HepG2 (cell line): ENCODE data around the gene PPP1R12B. TPM values are rescaled to one million over a fixed set of nuclear protein-coding genes. Genes with fewer than 3 reads are reported as not detected.

Experiments used
- ATAC-seq: fragments of 200-7000 bp; cut with Tn5 transposase; 3 replicates; pipeline ENCODE4 v1.9.1; 2020; ENCODE audit warnings: mild to moderate bottlenecking, moderate library complexity
- BruUV-seq: library from RNA; stranded (reverse); fragments of 400-500 nt; replicated peaks from 2 replicates; lab custom pipeline; 2021; lab: Mats Ljungman, UMichigan
- CTCF ChIA-PET: fragments of 300-600 bp; formaldehyde crosslinking; extraction: SDS; loops from one replicate; lab custom pipeline; 2021; ENCODE audit warnings: low total read pairs, inconsistent platforms, low intra/inter-chr PET ratio; lab: Yijun Ruan, JAX
- POLR2A ChIA-PET: fragments of 350-600 bp; sonication (Branson Sonifier 250); formaldehyde crosslinking; loops from one replicate; lab custom pipeline; 2020; ENCODE audit warnings: antibody characterized with exemption, inconsistent platforms; lab: Yijun Ruan, JAX
- DNase-seq: peaks from one replicate; pipeline ENCODE4 v3.0.0-alpha.2; 2015; ENCODE audit warnings: low spot score
- FAIRE-seq: peaks from 3 replicates; lab custom pipeline; 2011; peaks lifted over from hg19 to GRCh38; lab: Jason Lieb, UNC
- H2AFZ ChIP-seq: one replicate; pipeline ENCODE4 v1.6.1; 2011; ENCODE audit warnings: low read length, inconsistent platforms
- H3K27ac ChIP-seq: fragments of 300-600 bp; 3 replicates; pipeline ENCODE4 v1.8.0; 2011; ENCODE audit warnings: mixed run types, mild to moderate bottlenecking, mixed read lengths, low read length, inconsistent platforms; ENCODE audit not compliant: insufficient read depth; ENCODE audit errors: extremely low read length
- H3K27me3 ChIP-seq, 2 experiments: fragments of 200-600 bp in 1 of 2; 2 replicates in 1 of 2; 3 replicates in 1 of 2; pipeline versions ENCODE4 v1.6.0 to v1.8.0; 2011; ENCODE audit warnings: low read length in 2 of 2, mild to moderate bottlenecking in 2 of 2, moderate library complexity in 2 of 2, inconsistent platforms in 1 of 2; ENCODE audit not compliant: insufficient read depth in 2 of 2, control insufficient read depth in 1 of 2
- H3K36me3 ChIP-seq, 2 experiments: fragments of 200-600 bp in 1 of 2; replicated peaks in 1 of 2; 2 replicates in 1 of 2; 3 replicates in 1 of 2; pipeline versions ENCODE4 v1.5.1 to v1.8.0; 2011; ENCODE audit warnings: low read length in 2 of 2, inconsistent platforms in 1 of 2; ENCODE audit not compliant: insufficient read depth in 2 of 2, control insufficient read depth in 1 of 2
- H3K4me1 ChIP-seq: 2 replicates; pipeline ENCODE4 v1.5.1; 2012; ENCODE audit warnings: low read length, inconsistent platforms; ENCODE audit not compliant: insufficient read depth
- H3K4me2 ChIP-seq: 2 replicates; pipeline ENCODE4 v1.6.0; 2011; ENCODE audit warnings: low read depth, low read length, inconsistent platforms
- H3K4me3 ChIP-seq, 3 experiments: fragments of 200-600 bp in 1 of 3; sonication (generic), shearing (Covaris generic) in 1 of 3; replicated peaks in 1 of 3; 2 replicates each; pipeline ENCODE4 v1.5.1; 2011 to 2016; ENCODE audit warnings: low read length in 3 of 3, inconsistent platforms in 2 of 3, low read depth in 2 of 3, mild to moderate bottlenecking in 2 of 3, control low read depth in 1 of 3, mixed read lengths in 1 of 3; ENCODE audit not compliant: insufficient read depth in 1 of 3
- H3K79me2 ChIP-seq: one replicate; pipeline ENCODE4 v1.6.1; 2011; ENCODE audit warnings: low read length, inconsistent platforms; ENCODE audit not compliant: insufficient read depth
- H3K9ac ChIP-seq: 2 replicates; pipeline ENCODE4 v1.6.0; 2011; ENCODE audit warnings: mild to moderate bottlenecking, low read depth, low read length, inconsistent platforms; ENCODE audit not compliant: insufficient read depth
- H3K9me3 ChIP-seq: 2 replicates; pipeline ENCODE4 v1.5.1; 2012; ENCODE audit warnings: mild to moderate bottlenecking, low read length
- H4K20me1 ChIP-seq: 2 replicates; pipeline ENCODE4 v1.6.0; 2011; ENCODE audit warnings: inconsistent platforms, mild to moderate bottlenecking, low read length, moderate library complexity; ENCODE audit not compliant: insufficient read depth
- CERS6 ChIP-seq: sonication (generic); formaldehyde crosslinking; IDR thresholded peaks from 2 replicates; pipeline ENCODE4 v1.5.0; 2020; ENCODE audit warnings: missing genetic modification reagents
- FOXM1 ChIP-seq: sonication (generic); formaldehyde crosslinking; IDR thresholded peaks from 2 replicates; pipeline ENCODE4 v1.5.0; 2020; ENCODE audit warnings: missing genetic modification reagents
- HIVEP1 ChIP-seq: sonication (generic); formaldehyde crosslinking; IDR thresholded peaks from 2 replicates; pipeline ENCODE4 v1.4.0; 2020; ENCODE audit warnings: mild to moderate bottlenecking, missing genetic modification reagents
- HNF4A ChIP-seq: sonication (generic); formaldehyde crosslinking; IDR thresholded peaks from 2 replicates; pipeline ENCODE4 v1.4.0; 2020; ENCODE audit warnings: missing genetic modification reagents
- IRF2 ChIP-seq: IDR thresholded peaks from 2 replicates; pipeline ENCODE4 v1.6.1; 2018; ENCODE audit warnings: missing genetic modification reagents, missing compliant biosample characterization
- MED1 ChIP-seq: sonication (generic); formaldehyde crosslinking; IDR thresholded peaks from 2 replicates; pipeline ENCODE4 v1.4.0; 2020; ENCODE audit warnings: missing genetic modification reagents
- MEIS1 ChIP-seq: sonication (generic); formaldehyde crosslinking; IDR thresholded peaks from 2 replicates; pipeline ENCODE4 v1.9.0; 2021; ENCODE audit warnings: mild to moderate bottlenecking, missing genetic modification reagents, moderate library complexity, borderline replicate concordance
- NFKBIZ ChIP-seq: IDR thresholded peaks from 2 replicates; pipeline ENCODE4 v1.6.1; 2018; ENCODE audit warnings: missing genetic modification reagents, missing compliant biosample characterization
- RAD51 ChIP-seq: fragments of 450-650 bp; IDR thresholded peaks from 2 replicates; pipeline ENCODE4 v1.6.1; 2016; ENCODE audit warnings: borderline replicate concordance
- SMAD1 ChIP-seq: sonication (generic); formaldehyde crosslinking; IDR thresholded peaks from 2 replicates; pipeline ENCODE4 v1.4.0; 2020; ENCODE audit warnings: missing genetic modification reagents, low read depth, mild to moderate bottlenecking, borderline replicate concordance
- SPEN ChIP-seq: sonication (generic); formaldehyde crosslinking; IDR thresholded peaks from 2 replicates; pipeline ENCODE4 v1.5.1; 2020; ENCODE audit warnings: low read depth, mild to moderate bottlenecking, missing genetic modification reagents
- ZBTB7B ChIP-seq: sonication (generic); formaldehyde crosslinking; IDR thresholded peaks from 2 replicates; pipeline ENCODE4 v1.4.0; 2020; ENCODE audit warnings: missing genetic modification reagents
- ZBTB8A ChIP-seq: sonication (generic); formaldehyde crosslinking; IDR thresholded peaks from 2 replicates; pipeline ENCODE4 v1.4.0; 2020; ENCODE audit warnings: mild to moderate bottlenecking, low read depth, missing genetic modification reagents, borderline replicate concordance
- ZKSCAN1 ChIP-seq: fragments of 150-350 bp; IDR thresholded peaks from 2 replicates; pipeline ENCODE4 v1.6.1; 2014; ENCODE audit warnings: low read length
- ZNF329 ChIP-seq: sonication (generic); formaldehyde crosslinking; IDR thresholded peaks from 2 replicates; pipeline ENCODE4 v1.9.0; 2021; ENCODE audit warnings: low read depth, mild to moderate bottlenecking, missing genetic modification reagents
- ZNF432 ChIP-seq: sonication (generic); formaldehyde crosslinking; IDR thresholded peaks from 2 replicates; pipeline ENCODE4 v1.5.0; 2020; ENCODE audit warnings: missing genetic modification reagents, mild to moderate bottlenecking, borderline replicate concordance
- ZNF543 ChIP-seq: sonication (generic); formaldehyde crosslinking; IDR thresholded peaks from 2 replicates; pipeline ENCODE4 v1.4.0; 2020; ENCODE audit warnings: mild to moderate bottlenecking, missing genetic modification reagents
- ZSCAN20 ChIP-seq: sonication (generic); formaldehyde crosslinking; IDR thresholded peaks from 2 replicates; pipeline ENCODE4 v1.4.0; 2020; ENCODE audit warnings: missing genetic modification reagents, mild to moderate bottlenecking, borderline replicate concordance
- ZSCAN9 ChIP-seq: IDR thresholded peaks from 2 replicates; pipeline ENCODE4 v1.6.1; 2016; ENCODE audit warnings: borderline replicate concordance
- WGBS: methylation state at CpG from one replicate; pipeline ENCODE4 v1.1.6; 2017; ENCODE audit warnings: low lambda C conversion rate; 5-methylcytosine and 5-hydroxymethylcytosine counted together
- in situ Hi-C: cut with HindIII; loops from 2 replicates; pipeline ENCODE4 v1.10.0; 2017; ENCODE audit warnings: low pct_unique_long_range_greater_than_20kb; ENCODE audit not compliant: extremely low pct_ligation_motif_present
- intact Hi-C: fragments of 100-400 bp; cut with micrococcal nuclease; formaldehyde crosslinking; loops from one replicate; pipeline ENCODE4 v1.10.0; 2022; ENCODE audit not compliant: unreplicated experiment
- polyA plus RNA-seq, 8 experiments: library from polyadenylated mRNA; depleted of rRNA in 3 of 8; stranded (reverse) in 7 of 8; unstranded in 1 of 8; fragments of >200 nt; fragmentation: Illumina TruSeq in 4 of 8; extraction: Trizol in 4 of 8; gene quantifications; 2 replicates each; pipeline versions ENCODE4 v1.2.1 to v1.2.3, GENCODE V29; 2011 to 2016; ENCODE audit warnings: low read depth in 4 of 8, missing spikeins in 1 of 8, mixed read lengths in 1 of 8; ENCODE audit not compliant: insufficient read depth in 1 of 8
- total RNA-seq, 5 experiments: library from RNA; depleted of rRNA; stranded (reverse); fragments of >200 nt; fragmentation: Illumina TruSeq; extraction: Trizol; gene quantifications; 2 replicates each; pipeline ENCODE4 v1.2.3, GENCODE V29; 2016; ENCODE audit warnings: low read depth in 1 of 5
- TF ChIP-seq, protein P1 (sequence below): IDR thresholded peaks from 2 replicates; pipeline ENCODE4 v1.6.1; 2012; ENCODE audit warnings: low read length, improper control_type of control experiment

The PPP1R12B gene
- total and polyA plus RNA-seq, 2 of the 13 experiments (the other 11 are each of a cell fraction or from before 2014, with no cell fraction given), result 12.0 to 13.6 TPM

- Histone ChIP-seq H3K4me2 (no peak overlapping the region), H4K20me1 (no peaks in the 10 kb centered on the region), H3K27ac (no peak overlapping the region), H3K4me3 (no peak overlapping the region), H3K79me2 (no peaks in the 10 kb centered on the region), H3K27me3 (peaks cover 3 to 77% of the 10 kb centered on the region in 2 experiments; a peak in 4 of 5 replicates), H3K9ac (no peak overlapping the region), H2AFZ (no peak overlapping the region), H3K36me3 (no peaks in the 10 kb centered on the region), H3K4me1 (peaks cover 12% of the 10 kb centered on the region; the same call in 1 of the 2 replicates), H3K9me3 (no peaks in the 10 kb centered on the region)
- BruUV-seq, result no TSS peak
- no peak for ATAC-seq
- FAIRE-seq, result no peak
- in situ Hi-C loops (no loop called here), intact Hi-C loops (no loop called here)
- ChIA-PET POLR2A (no interaction called here), CTCF (no interaction called here)
- no peak for DNase-seq
- 8% methylated on average over 1 of the region's 1 CpG for WGBS
- TF ChIP-seq HNF4A, result no peak
- no peak for TF ChIP-seq RAD51
- no peak for TF ChIP-seq ZBTB7B
- TF ChIP-seq ZNF329, result no peak
- no peak for TF ChIP-seq SMAD1 (CRISPR knock-in tag)
- no peak for TF ChIP-seq ZSCAN20 (CRISPR knock-in tag)
- no peak for TF ChIP-seq CERS6 (CRISPR knock-in tag)
- no peak for TF ChIP-seq ZBTB8A (CRISPR knock-in tag)
- TF ChIP-seq MEIS1, result no peak
- TF ChIP-seq IRF2 (CRISPR knock-in tag), result no peak
- TF ChIP-seq MED1 (CRISPR knock-in tag), result no peak
- TF ChIP-seq, protein P1, sequence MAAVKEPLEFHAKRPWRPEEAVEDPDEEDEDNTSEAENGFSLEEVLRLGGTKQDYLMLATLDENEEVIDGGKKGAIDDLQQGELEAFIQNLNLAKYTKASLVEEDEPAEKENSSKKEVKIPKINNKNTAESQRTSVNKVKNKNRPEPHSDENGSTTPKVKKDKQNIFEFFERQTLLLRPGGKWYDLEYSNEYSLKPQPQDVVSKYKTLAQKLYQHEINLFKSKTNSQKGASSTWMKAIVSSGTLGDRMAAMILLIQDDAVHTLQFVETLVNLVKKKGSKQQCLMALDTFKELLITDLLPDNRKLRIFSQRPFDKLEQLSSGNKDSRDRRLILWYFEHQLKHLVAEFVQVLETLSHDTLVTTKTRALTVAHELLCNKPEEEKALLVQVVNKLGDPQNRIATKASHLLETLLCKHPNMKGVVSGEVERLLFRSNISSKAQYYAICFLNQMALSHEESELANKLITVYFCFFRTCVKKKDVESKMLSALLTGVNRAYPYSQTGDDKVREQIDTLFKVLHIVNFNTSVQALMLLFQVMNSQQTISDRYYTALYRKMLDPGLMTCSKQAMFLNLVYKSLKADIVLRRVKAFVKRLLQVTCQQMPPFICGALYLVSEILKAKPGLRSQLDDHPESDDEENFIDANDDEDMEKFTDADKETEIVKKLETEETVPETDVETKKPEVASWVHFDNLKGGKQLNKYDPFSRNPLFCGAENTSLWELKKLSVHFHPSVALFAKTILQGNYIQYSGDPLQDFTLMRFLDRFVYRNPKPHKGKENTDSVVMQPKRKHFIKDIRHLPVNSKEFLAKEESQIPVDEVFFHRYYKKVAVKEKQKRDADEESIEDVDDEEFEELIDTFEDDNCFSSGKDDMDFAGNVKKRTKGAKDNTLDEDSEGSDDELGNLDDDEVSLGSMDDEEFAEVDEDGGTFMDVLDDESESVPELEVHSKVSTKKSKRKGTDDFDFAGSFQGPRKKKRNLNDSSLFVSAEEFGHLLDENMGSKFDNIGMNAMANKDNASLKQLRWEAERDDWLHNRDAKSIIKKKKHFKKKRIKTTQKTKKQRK, result no peak
- TF ChIP-seq SPEN (CRISPR knock-in tag), result no peak
- no peak for TF ChIP-seq ZSCAN9 (CRISPR knock-in tag)
- TF ChIP-seq NFKBIZ (CRISPR knock-in tag), result no peak
- TF ChIP-seq HIVEP1 (CRISPR knock-in tag), result no peak
- no peak for TF ChIP-seq FOXM1 (CRISPR knock-in tag)
- no peak for TF ChIP-seq ZKSCAN1
- TF ChIP-seq ZNF432 (CRISPR knock-in tag), result no peak
- no peak for TF ChIP-seq ZNF543
Measured at GRCh38 chr1:202305168-202305567, 43.3 kb upstream of the PPP1R12B start.
